ENCODE measurements around the gene PLIN3. TPM values are rescaled to one million over a fixed set of nuclear protein-coding genes. Genes with fewer than 3 reads are reported as not detected.

PLIN3 gene
- total and polyA plus RNA-seq, 2 experiments from 2014 or later = 38.0 to 59.9 TPM

DNA sequence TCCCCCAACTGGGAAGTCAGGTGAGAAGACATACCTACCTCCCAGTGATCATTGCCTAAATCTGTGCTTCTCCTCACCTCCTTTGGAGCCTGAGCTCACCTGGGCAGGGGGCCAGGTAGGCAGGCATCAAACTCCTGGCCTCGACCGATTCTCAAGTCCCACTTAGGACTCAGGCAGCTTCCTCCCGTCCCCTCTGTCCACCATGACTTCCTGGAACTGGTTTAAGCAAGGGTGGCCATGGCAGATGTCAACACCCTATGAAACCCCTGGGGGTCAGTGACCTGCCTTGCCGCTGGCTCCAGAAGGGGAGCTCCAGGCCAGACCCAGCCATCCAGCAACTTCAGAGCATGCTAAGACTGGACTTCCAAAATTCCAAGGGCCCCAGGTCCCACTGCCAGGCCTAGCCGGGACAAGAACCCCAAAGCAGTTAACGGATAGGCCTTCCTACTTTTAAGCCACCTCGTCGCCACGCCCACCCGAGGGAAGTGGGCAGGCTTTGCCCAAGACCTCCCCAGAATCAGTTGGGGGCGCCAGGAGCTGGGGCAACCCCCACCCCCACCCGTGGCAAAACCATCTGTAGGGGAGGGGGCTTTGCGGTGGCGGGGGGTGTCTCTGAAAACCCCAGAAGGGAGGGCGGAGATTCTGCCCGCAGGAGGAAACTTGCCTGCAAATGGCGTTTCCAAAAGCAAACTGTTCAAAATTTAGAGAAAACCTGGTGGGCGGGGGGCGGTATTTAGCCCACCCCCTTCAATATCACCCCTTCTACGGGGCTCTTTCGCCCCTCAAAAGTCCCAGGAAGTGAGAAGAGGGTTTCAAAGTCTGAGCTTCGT lies 657 bp downstream of the PLIN3 start:
- H3K9me3 Mint-ChIP-seq = no peaks in the 10 kb centered on the region; the same call in 2 of the 3 replicates
- peak overlapping the region; percentile 80 for H3K4me3 Mint-ChIP-seq
- no peaks in the 10 kb centered on the region; the same call in 2 of the 3 replicates for H3K36me3 Mint-ChIP-seq (ENCODE audit: low read depth)
- H3K27me3 Mint-ChIP-seq (ENCODE audit: insufficient read depth, low read depth, poor library complexity) = peaks cover 5% of the 10 kb centered on the region
- no peaks in the 10 kb centered on the region for H3K36me3 ChIP-seq (ENCODE audit: insufficient read depth)
- H3K4me1 ChIP-seq (ENCODE audit: insufficient read depth) = peaks cover 7% of the 10 kb centered on the region; the same call in 1 of the 2 replicates
- H4K20me1 ChIP-seq (replicated peaks; ENCODE audit: insufficient read depth) = peaks cover 4% of the 10 kb centered on the region; the same call in 1 of the 2 replicates
- TF ChIP-seq STAT1 (IDR thresholded peaks at IDR 0.05; ENCODE audit: unreplicated experiment) (no peak), JUNB (IDR thresholded peaks at IDR 0.05; ENCODE audit: unreplicated experiment) (no peak), EZH2phosphoT487 (IDR thresholded peaks at IDR 0.05; ENCODE audit: unreplicated experiment) (no peak), CREB1 (CRISPR knock-in tag; IDR thresholded peaks at IDR 0.05; ENCODE audit: low read depth) (no peak), NANOG (IDR thresholded peaks at IDR 0.05; ENCODE audit: borderline replicate concordance) (no peak), POLR2AphosphoS5 (IDR thresholded peaks at IDR 0.05; ENCODE audit: low read depth) (no peak), EZH2 (IDR thresholded peaks at IDR 0.05; ENCODE audit: low read depth, unreplicated experiment) (no peak)
- TF ChIP-seq, protein P1, sequence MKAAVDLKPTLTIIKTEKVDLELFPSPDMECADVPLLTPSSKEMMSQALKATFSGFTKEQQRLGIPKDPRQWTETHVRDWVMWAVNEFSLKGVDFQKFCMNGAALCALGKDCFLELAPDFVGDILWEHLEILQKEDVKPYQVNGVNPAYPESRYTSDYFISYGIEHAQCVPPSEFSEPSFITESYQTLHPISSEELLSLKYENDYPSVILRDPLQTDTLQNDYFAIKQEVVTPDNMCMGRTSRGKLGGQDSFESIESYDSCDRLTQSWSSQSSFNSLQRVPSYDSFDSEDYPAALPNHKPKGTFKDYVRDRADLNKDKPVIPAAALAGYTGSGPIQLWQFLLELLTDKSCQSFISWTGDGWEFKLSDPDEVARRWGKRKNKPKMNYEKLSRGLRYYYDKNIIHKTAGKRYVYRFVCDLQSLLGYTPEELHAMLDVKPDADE (IDR thresholded peaks at IDR 0.05) = no peak
- TF ChIP-seq, protein P2, sequence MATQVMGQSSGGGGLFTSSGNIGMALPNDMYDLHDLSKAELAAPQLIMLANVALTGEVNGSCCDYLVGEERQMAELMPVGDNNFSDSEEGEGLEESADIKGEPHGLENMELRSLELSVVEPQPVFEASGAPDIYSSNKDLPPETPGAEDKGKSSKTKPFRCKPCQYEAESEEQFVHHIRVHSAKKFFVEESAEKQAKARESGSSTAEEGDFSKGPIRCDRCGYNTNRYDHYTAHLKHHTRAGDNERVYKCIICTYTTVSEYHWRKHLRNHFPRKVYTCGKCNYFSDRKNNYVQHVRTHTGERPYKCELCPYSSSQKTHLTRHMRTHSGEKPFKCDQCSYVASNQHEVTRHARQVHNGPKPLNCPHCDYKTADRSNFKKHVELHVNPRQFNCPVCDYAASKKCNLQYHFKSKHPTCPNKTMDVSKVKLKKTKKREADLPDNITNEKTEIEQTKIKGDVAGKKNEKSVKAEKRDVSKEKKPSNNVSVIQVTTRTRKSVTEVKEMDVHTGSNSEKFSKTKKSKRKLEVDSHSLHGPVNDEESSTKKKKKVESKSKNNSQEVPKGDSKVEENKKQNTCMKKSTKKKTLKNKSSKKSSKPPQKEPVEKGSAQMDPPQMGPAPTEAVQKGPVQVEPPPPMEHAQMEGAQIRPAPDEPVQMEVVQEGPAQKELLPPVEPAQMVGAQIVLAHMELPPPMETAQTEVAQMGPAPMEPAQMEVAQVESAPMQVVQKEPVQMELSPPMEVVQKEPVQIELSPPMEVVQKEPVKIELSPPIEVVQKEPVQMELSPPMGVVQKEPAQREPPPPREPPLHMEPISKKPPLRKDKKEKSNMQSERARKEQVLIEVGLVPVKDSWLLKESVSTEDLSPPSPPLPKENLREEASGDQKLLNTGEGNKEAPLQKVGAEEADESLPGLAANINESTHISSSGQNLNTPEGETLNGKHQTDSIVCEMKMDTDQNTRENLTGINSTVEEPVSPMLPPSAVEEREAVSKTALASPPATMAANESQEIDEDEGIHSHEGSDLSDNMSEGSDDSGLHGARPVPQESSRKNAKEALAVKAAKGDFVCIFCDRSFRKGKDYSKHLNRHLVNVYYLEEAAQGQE (IDR thresholded peaks at IDR 0.05; ENCODE audit: unreplicated experiment) = no peak
- TF ChIP-seq, protein P3, sequence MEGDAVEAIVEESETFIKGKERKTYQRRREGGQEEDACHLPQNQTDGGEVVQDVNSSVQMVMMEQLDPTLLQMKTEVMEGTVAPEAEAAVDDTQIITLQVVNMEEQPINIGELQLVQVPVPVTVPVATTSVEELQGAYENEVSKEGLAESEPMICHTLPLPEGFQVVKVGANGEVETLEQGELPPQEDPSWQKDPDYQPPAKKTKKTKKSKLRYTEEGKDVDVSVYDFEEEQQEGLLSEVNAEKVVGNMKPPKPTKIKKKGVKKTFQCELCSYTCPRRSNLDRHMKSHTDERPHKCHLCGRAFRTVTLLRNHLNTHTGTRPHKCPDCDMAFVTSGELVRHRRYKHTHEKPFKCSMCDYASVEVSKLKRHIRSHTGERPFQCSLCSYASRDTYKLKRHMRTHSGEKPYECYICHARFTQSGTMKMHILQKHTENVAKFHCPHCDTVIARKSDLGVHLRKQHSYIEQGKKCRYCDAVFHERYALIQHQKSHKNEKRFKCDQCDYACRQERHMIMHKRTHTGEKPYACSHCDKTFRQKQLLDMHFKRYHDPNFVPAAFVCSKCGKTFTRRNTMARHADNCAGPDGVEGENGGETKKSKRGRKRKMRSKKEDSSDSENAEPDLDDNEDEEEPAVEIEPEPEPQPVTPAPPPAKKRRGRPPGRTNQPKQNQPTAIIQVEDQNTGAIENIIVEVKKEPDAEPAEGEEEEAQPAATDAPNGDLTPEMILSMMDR (conservative IDR thresholded peaks at IDR 0.05; ENCODE audit: low read depth in 2 of 2) = no peak
- H3F3A ChIP-seq (replicated peaks; ENCODE audit: low read depth) = no peaks in the 10 kb centered on the region
- no peaks in the 10 kb centered on the region for H3K9me2 ChIP-seq (ENCODE audit: insufficient read depth)
- H3K27me3 ChIP-seq (ENCODE audit: insufficient read depth) = no peaks in the 10 kb centered on the region
- H3K4me2 ChIP-seq = peak overlapping the region; percentile 99
- H3K4me1 Mint-ChIP-seq = peaks cover 5% of the 10 kb centered on the region; the same call in 2 of the 3 replicates
- ATAC-seq (peak; percentile 69), DNase-seq (ENCODE audit: low spot score) (peak; percentile 79)
- peak overlapping the region; percentile 97 for H3K4me3 ChIP-seq
- H3K79me2 ChIP-seq (replicated peaks; ENCODE audit: insufficient read depth) = peaks cover 4% of the 10 kb centered on the region; the same call in 1 of the 2 replicates
- H3K27ac Mint-ChIP-seq = 0 out of 2 replicates have a peak overlapping the region, but pooled peaks have one; percentile 14
- H2AFZ ChIP-seq = peak overlapping the region; percentile 95
- peak overlapping the region; percentile 72; the same call in 1 of the 2 replicates for H3K27ac ChIP-seq (ENCODE audit: low read depth)

Data from GM23338 (cell line).